HUES48 (cell line): ENCODE data around the gene RPA3.

Experiments
- H3K27ac ChIP-seq: one replicate; pipeline ENCODE4 v1.7.0; 2013; ENCODE audit warnings: low read depth, low read length, inconsistent platforms
- H3K27me3 ChIP-seq: 2 replicates; pipeline ENCODE4 v1.6.1; 2013; ENCODE audit warnings: mild to moderate bottlenecking, low read length; ENCODE audit not compliant: control insufficient read depth, insufficient read depth
- H3K36me3 ChIP-seq: 2 replicates; pipeline ENCODE4 v1.6.1; 2013; ENCODE audit warnings: low read length; ENCODE audit not compliant: control insufficient read depth, insufficient read depth
- H3K4me1 ChIP-seq: 2 replicates; pipeline ENCODE4 v1.6.1; 2013; ENCODE audit warnings: mild to moderate bottlenecking, low read length; ENCODE audit not compliant: control insufficient read depth, insufficient read depth
- H3K4me3 ChIP-seq: 2 replicates; pipeline ENCODE4 v1.5.1; 2013; ENCODE audit warnings: mild to moderate bottlenecking, low read depth, low read length
- H3K9ac ChIP-seq: 2 replicates; pipeline ENCODE4 v1.6.1; 2013; ENCODE audit warnings: mild to moderate bottlenecking, low read depth, low read length, moderate library complexity
- H3K9me3 ChIP-seq: 2 replicates; pipeline ENCODE4 v1.6.1; 2013; ENCODE audit warnings: low read length; ENCODE audit not compliant: control insufficient read depth, insufficient read depth

The RPA3 gene

GRCh38 chr7:7595451-7595850, 123.0 kb downstream of the RPA3 start:
- Histone ChIP-seq H3K27me3 (no peaks in the 10 kb centered on the region), H3K9ac (no peak overlapping the region), H3K4me3 (no peak overlapping the region), H3K4me1 (no peaks in the 10 kb centered on the region), H3K9me3 (no peaks in the 10 kb centered on the region), H3K36me3 (peaks cover 86% of the 10 kb centered on the region), H3K27ac (no peak overlapping the region)
